Type B pancreatic cell (in vitro differentiated cells): ENCODE data around the gene KCNT1. TPM values are rescaled to one million over a fixed set of nuclear protein-coding genes. Genes with fewer than 3 reads are reported as not detected.

Experiments
- DNase-seq: peaks from one replicate; pipeline ENCODE4 v3.0.0; 2021; ENCODE audit warnings: mixed read lengths; ENCODE audit not compliant: unreplicated experiment; ENCODE audit errors: extremely low spot score
- H3K27ac Mint-ChIP-seq: 2 replicates; pipeline ENCODE4 v1.8.0; 2021; ENCODE audit warnings: mild to moderate bottlenecking, mixed read lengths
- H3K27me3 Mint-ChIP-seq: 2 replicates; pipeline ENCODE4 v1.8.0; 2021; ENCODE audit warnings: mixed read lengths
- H3K36me3 Mint-ChIP-seq: 2 replicates; pipeline ENCODE4 v1.8.0; 2021; ENCODE audit warnings: mixed read lengths
- H3K4me1 Mint-ChIP-seq: one replicate; pipeline ENCODE4 v1.8.0; 2021; ENCODE audit warnings: mixed read lengths; ENCODE audit not compliant: unreplicated experiment
- H3K4me3 Mint-ChIP-seq: 2 replicates; pipeline ENCODE4 v1.8.0; 2021; ENCODE audit warnings: mild to moderate bottlenecking, mixed read lengths
- H3K9me3 Mint-ChIP-seq: 2 replicates; pipeline ENCODE4 v1.8.0; 2021; ENCODE audit warnings: mixed read lengths
- CTCF ChIP-seq: fragments of 200-600 bp; sonication (generic); conservative IDR thresholded peaks from 2 replicates; pipeline ENCODE4 v1.5.0; 2021; ENCODE audit warnings: antibody characterized with exemption, mild to moderate bottlenecking
- total RNA-seq: library from RNA; stranded (reverse); gene quantifications from 2 replicates; pipeline ENCODE4 v1.2.1, GENCODE V29; 2021; ENCODE audit warnings: low replicate concordance

Gene KCNT1
- total RNA-seq, 1 donor from 2014 or later: not detected

GRCh38 chr9:135773530-135774238 lies 71.7 kb downstream of the KCNT1 start:
- no peak overlapping the region for H3K27ac Mint-ChIP-seq
- TF ChIP-seq CTCF: no peak
- DNase-seq: no peak
- H3K27me3 Mint-ChIP-seq: peaks cover 3% of the 10 kb centered on the region
- H3K9me3 Mint-ChIP-seq: no peaks in the 10 kb centered on the region
- H3K4me3 Mint-ChIP-seq: no peak overlapping the region
- H3K4me1 Mint-ChIP-seq: no peaks in the 10 kb centered on the region
- no peaks in the 10 kb centered on the region for H3K36me3 Mint-ChIP-seq

- peaks cover 3% of the 10 kb centered on the region for H3K27me3 Mint-ChIP-seq
- no peak for DNase-seq
- H3K36me3 Mint-ChIP-seq: no peaks in the 10 kb centered on the region
- no peak overlapping the region for H3K27ac Mint-ChIP-seq
- no peak for TF ChIP-seq CTCF
- no peak overlapping the region for H3K4me3 Mint-ChIP-seq
- no peaks in the 10 kb centered on the region for H3K4me1 Mint-ChIP-seq
- H3K9me3 Mint-ChIP-seq: no peaks in the 10 kb centered on the region
Observed at GRCh38 chr9:135774239-135774747, 72.3 kb downstream of the KCNT1 start.

- DNase-seq: no peak
- Mint-ChIP-seq H3K4me3 (no peak overlapping the region), H3K36me3 (no peaks in the 10 kb centered on the region), H3K9me3 (no peaks in the 10 kb centered on the region), H3K27me3 (peaks cover 3% of the 10 kb centered on the region), H3K27ac (no peak overlapping the region), H3K4me1 (no peaks in the 10 kb centered on the region)
- no peak for TF ChIP-seq CTCF
Observed at GRCh38 chr9:135774794-135775525, 73.0 kb downstream of the KCNT1 start.

- peaks cover 3% of the 10 kb centered on the region for H3K27me3 Mint-ChIP-seq
- no peaks in the 10 kb centered on the region for H3K9me3 Mint-ChIP-seq
- no peak for TF ChIP-seq CTCF
- H3K27ac Mint-ChIP-seq: no peak overlapping the region
- H3K4me1 Mint-ChIP-seq: no peaks in the 10 kb centered on the region
- no peak overlapping the region for H3K4me3 Mint-ChIP-seq
- H3K36me3 Mint-ChIP-seq: no peaks in the 10 kb centered on the region
- no peak for DNase-seq
Observed at GRCh38 chr9:135775911-135776310, 73.9 kb downstream of the KCNT1 start.

- no peak overlapping the region for H3K27ac Mint-ChIP-seq
- H3K27me3 Mint-ChIP-seq: peaks cover 5% of the 10 kb centered on the region
- TF ChIP-seq CTCF: no peak
- H3K9me3 Mint-ChIP-seq: no peaks in the 10 kb centered on the region
- H3K36me3 Mint-ChIP-seq: no peaks in the 10 kb centered on the region
- no peak overlapping the region for H3K4me3 Mint-ChIP-seq
- H3K4me1 Mint-ChIP-seq: no peaks in the 10 kb centered on the region
- no peak for DNase-seq
Observed at GRCh38 chr9:135776893-135777622, 75.1 kb downstream of the KCNT1 start.
